ENCODE measurements around the gene STARD8.

Gene STARD8

GRCh38 chrX:68721546-68721945 lies 74.1 kb downstream of the STARD8 start:
- no peak for TF ChIP-seq Cebpa-rat (IDR thresholded peaks at IDR 0.05)
- H3K27ac ChIP-seq: no peak overlapping the region
- H3K9me3 ChIP-seq: no peaks in the 10 kb centered on the region
- H3K9ac ChIP-seq: no peak overlapping the region
- H4K20me1 ChIP-seq: no peaks in the 10 kb centered on the region
- H3K27me3 ChIP-seq: peaks cover 79% of the 10 kb centered on the region
- H3K4me3 ChIP-seq: no peak overlapping the region
- no peaks in the 10 kb centered on the region for H3K4me1 ChIP-seq
- no peak overlapping the region for H3K4me2 ChIP-seq
- H3K36me3 ChIP-seq: no peaks in the 10 kb centered on the region

- Histone ChIP-seq H3K27me3 (peaks cover 80% of the 10 kb centered on the region), H3K4me1 (no peaks in the 10 kb centered on the region), H4K20me1 (no peaks in the 10 kb centered on the region), H3K9ac (no peak overlapping the region), H3K36me3 (no peaks in the 10 kb centered on the region), H3K4me3 (no peak overlapping the region), H3K4me2 (no peak overlapping the region), H3K27ac (no peak overlapping the region), H3K9me3 (no peaks in the 10 kb centered on the region)
- TF ChIP-seq Cebpa-rat (IDR thresholded peaks at IDR 0.05): no peak
These were observed 74.8 kb downstream of the STARD8 start for GRCh38 chrX:68721991-68722860.

GRCh38 chrX:68723491-68724155 lies 76.2 kb downstream of the STARD8 start:
- no peaks in the 10 kb centered on the region for H3K36me3 ChIP-seq
- H3K27me3 ChIP-seq: peaks cover 81% of the 10 kb centered on the region
- no peaks in the 10 kb centered on the region for H4K20me1 ChIP-seq
- H3K27ac ChIP-seq: no peak overlapping the region
- H3K4me2 ChIP-seq: no peak overlapping the region
- H3K9me3 ChIP-seq: no peaks in the 10 kb centered on the region
- H3K9ac ChIP-seq: no peak overlapping the region
- H3K4me1 ChIP-seq: no peaks in the 10 kb centered on the region
- TF ChIP-seq Cebpa-rat (IDR thresholded peaks at IDR 0.05): no peak
- no peak overlapping the region for H3K4me3 ChIP-seq

GRCh38 chrX:68724531-68725020 lies 77.1 kb downstream of the STARD8 start:
- H3K4me1 ChIP-seq: no peaks in the 10 kb centered on the region
- no peak overlapping the region for H3K27ac ChIP-seq
- H3K36me3 ChIP-seq: no peaks in the 10 kb centered on the region
- H3K9me3 ChIP-seq: no peaks in the 10 kb centered on the region
- H3K4me2 ChIP-seq: no peak overlapping the region
- H4K20me1 ChIP-seq: no peaks in the 10 kb centered on the region
- no peak overlapping the region for H3K4me3 ChIP-seq
- peaks cover 74% of the 10 kb centered on the region for H3K27me3 ChIP-seq
- H3K9ac ChIP-seq: no peak overlapping the region
- no peak for TF ChIP-seq Cebpa-rat (IDR thresholded peaks at IDR 0.05)

GRCh38 chrX:68725756-68726365 lies 78.4 kb downstream of the STARD8 start:
- Histone ChIP-seq H3K9me3 (no peaks in the 10 kb centered on the region), H3K4me1 (no peaks in the 10 kb centered on the region), H3K4me3 (no peak overlapping the region), H3K36me3 (no peaks in the 10 kb centered on the region), H3K9ac (no peak overlapping the region), H3K27me3 (peaks cover 73% of the 10 kb centered on the region), H4K20me1 (no peaks in the 10 kb centered on the region), H3K27ac (no peak overlapping the region), H3K4me2 (no peak overlapping the region)
- no peak for TF ChIP-seq Cebpa-rat (IDR thresholded peaks at IDR 0.05)

GRCh38 chrX:68726366-68726765 lies 78.9 kb downstream of the STARD8 start:
- Histone ChIP-seq H3K27me3 (peaks cover 74% of the 10 kb centered on the region), H3K4me1 (no peaks in the 10 kb centered on the region), H3K9ac (no peak overlapping the region), H3K4me2 (no peak overlapping the region), H3K36me3 (no peaks in the 10 kb centered on the region), H4K20me1 (no peaks in the 10 kb centered on the region), H3K27ac (no peak overlapping the region), H3K9me3 (no peaks in the 10 kb centered on the region), H3K4me3 (no peak overlapping the region)
- no peak for TF ChIP-seq Cebpa-rat (IDR thresholded peaks at IDR 0.05)

GRCh38 chrX:68727696-68728095 lies 80.2 kb downstream of the STARD8 start:
- no peak for TF ChIP-seq Cebpa-rat (IDR thresholded peaks at IDR 0.05)
- Histone ChIP-seq H4K20me1 (no peaks in the 10 kb centered on the region), H3K4me1 (no peaks in the 10 kb centered on the region), H3K4me2 (no peak overlapping the region), H3K9ac (no peak overlapping the region), H3K36me3 (no peaks in the 10 kb centered on the region), H3K9me3 (no peaks in the 10 kb centered on the region), H3K4me3 (no peak overlapping the region), H3K27ac (no peak overlapping the region), H3K27me3 (peaks cover 84% of the 10 kb centered on the region)

GRCh38 chrX:68728186-68728585 lies 80.7 kb downstream of the STARD8 start:
- Histone ChIP-seq H3K27me3 (peaks cover 84% of the 10 kb centered on the region), H4K20me1 (no peaks in the 10 kb centered on the region), H3K4me3 (no peak overlapping the region), H3K4me1 (no peaks in the 10 kb centered on the region), H3K36me3 (no peaks in the 10 kb centered on the region), H3K9me3 (no peaks in the 10 kb centered on the region), H3K27ac (no peak overlapping the region), H3K9ac (no peak overlapping the region), H3K4me2 (no peak overlapping the region)
- TF ChIP-seq Cebpa-rat (IDR thresholded peaks at IDR 0.05): no peak

- no peak overlapping the region for H3K9ac ChIP-seq
- H3K9me3 ChIP-seq: no peaks in the 10 kb centered on the region
- H3K4me3 ChIP-seq: no peak overlapping the region
- no peaks in the 10 kb centered on the region for H4K20me1 ChIP-seq
- no peak overlapping the region for H3K27ac ChIP-seq
- H3K36me3 ChIP-seq: no peaks in the 10 kb centered on the region
- no peak for TF ChIP-seq Cebpa-rat (IDR thresholded peaks at IDR 0.05)
- no peaks in the 10 kb centered on the region for H3K4me1 ChIP-seq
- H3K4me2 ChIP-seq: no peak overlapping the region
- H3K27me3 ChIP-seq: peaks cover 70% of the 10 kb centered on the region
These were observed 83.8 kb downstream of the STARD8 start for GRCh38 chrX:68731254-68731653.
